ENCODE data around the gene AFF3. TPM values are rescaled to one million over a fixed set of nuclear protein-coding genes. Genes with fewer than 3 reads are reported as not detected.

AFF3 gene
- total RNA-seq, 3 donors from 2014 or later = 4.2 to 56.6 (median 5.2) TPM

DNA sequence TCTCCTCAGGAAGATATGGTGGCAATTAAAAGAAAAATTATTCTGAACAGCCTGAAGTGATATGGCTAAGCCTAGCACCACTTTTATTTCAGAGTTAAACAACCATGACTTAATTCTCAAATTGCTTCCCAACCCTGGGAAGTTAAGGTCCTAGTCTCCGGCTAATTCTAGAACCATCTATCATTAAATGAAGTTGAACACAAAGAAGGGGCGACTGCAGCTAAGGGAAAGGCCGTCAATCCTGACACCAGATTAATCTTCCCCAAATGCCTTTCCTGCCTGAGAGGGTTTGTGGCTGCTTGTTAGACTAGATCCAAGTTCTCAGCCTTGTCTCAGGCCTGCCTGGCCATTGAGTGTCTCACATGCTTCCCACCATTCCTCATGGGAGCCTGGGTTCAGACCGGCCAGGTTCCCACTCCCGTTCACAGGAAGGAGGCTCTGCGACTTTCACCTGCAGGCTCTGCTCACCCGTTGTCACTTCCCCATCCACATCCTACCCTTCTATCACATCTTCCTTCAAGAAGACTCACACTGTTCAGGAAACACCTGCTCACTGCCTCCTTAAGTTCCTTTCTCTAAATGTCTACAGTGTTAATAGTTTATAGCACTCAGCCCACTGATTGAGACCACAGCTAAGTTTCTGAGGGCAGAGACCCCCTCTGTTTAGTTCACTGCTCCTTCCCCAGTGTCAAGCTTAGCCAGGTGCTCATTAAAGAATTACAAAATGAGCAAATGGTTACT lies 369.6 kb downstream of the AFF3 start:
- no peak for ATAC-seq
- intact Hi-C loops (cut with DNase I, micrococcal nuclease) = no loop called here
- H3K4me3 ChIP-seq = no peak overlapping the region
- no peaks in the 10 kb centered on the region for H3K9me3 ChIP-seq
- DNase-seq = no peak
- TF ChIP-seq, protein P1, sequence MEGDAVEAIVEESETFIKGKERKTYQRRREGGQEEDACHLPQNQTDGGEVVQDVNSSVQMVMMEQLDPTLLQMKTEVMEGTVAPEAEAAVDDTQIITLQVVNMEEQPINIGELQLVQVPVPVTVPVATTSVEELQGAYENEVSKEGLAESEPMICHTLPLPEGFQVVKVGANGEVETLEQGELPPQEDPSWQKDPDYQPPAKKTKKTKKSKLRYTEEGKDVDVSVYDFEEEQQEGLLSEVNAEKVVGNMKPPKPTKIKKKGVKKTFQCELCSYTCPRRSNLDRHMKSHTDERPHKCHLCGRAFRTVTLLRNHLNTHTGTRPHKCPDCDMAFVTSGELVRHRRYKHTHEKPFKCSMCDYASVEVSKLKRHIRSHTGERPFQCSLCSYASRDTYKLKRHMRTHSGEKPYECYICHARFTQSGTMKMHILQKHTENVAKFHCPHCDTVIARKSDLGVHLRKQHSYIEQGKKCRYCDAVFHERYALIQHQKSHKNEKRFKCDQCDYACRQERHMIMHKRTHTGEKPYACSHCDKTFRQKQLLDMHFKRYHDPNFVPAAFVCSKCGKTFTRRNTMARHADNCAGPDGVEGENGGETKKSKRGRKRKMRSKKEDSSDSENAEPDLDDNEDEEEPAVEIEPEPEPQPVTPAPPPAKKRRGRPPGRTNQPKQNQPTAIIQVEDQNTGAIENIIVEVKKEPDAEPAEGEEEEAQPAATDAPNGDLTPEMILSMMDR (IDR thresholded peaks at IDR 0.05) = no peak
- no peaks in the 10 kb centered on the region for H3K4me1 ChIP-seq (ENCODE audit: low read depth)
- H3K36me3 ChIP-seq (ENCODE audit: low read depth) = no peaks in the 10 kb centered on the region

DNA sequence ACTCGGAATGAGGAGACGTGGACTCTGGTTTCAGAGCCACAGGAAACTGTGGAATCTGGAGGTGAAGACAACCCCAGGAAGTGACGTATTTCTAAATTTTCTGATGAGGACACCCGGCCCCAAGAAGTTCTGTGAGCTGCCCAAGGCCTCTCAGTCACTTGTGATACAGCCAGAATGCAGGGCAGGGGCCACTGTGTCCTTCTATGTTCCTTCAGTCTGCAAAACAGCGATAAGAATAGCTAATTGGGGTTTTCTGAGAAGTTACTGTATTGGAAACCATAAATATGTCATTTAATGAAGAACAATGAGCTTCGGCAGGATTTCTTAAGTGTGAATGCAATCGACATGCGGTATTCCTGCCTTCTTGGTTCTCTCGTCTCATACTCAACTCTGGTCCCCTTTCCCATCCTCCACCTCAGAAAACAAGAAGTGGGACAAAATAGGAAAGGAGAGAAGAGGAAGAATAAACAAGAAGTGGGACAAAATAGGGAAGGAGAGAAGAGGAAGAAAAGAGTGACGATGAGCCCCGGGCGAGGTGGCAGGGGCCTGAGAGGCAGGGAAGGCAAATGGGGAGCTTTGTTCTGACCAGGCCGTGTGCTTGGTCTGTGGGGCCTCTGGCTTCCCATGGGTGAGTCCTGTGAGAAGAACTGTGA lies 370.6 kb downstream of the AFF3 start:
- intact Hi-C loops (cut with DNase I, micrococcal nuclease) = no loop called here
- TF ChIP-seq, protein P1 (IDR thresholded peaks at IDR 0.05) = no peak
- DNase-seq = no peak
- peak; percentile 27 for ATAC-seq
- Histone ChIP-seq H3K36me3 (ENCODE audit: low read depth) (no peaks in the 10 kb centered on the region), H3K4me3 (no peak overlapping the region), H3K9me3 (no peaks in the 10 kb centered on the region), H3K4me1 (ENCODE audit: low read depth) (no peaks in the 10 kb centered on the region)

DNA sequence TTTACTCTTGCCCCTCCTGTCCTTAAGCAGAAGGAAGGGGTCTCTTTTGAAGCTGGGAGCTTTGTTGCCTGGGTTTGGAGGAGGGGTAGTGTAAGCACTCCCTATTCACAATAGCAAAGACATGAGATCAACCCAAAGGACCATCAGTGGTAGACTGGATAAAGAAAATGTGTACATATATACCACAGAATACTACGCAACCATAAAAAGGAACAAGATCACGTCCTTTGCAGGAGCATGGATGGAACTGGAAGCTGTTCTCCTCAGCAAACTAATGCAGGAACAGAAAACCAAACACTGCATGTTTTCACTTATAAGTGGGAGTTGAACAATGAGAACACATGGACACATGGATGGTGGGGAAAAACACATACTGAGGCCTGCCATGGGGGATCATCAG lies 371.5 kb downstream of the AFF3 start:
- Histone ChIP-seq H3K36me3 (ENCODE audit: low read depth) (no peaks in the 10 kb centered on the region), H3K9me3 (no peaks in the 10 kb centered on the region), H3K4me1 (ENCODE audit: low read depth) (no peaks in the 10 kb centered on the region), H3K4me3 (no peak overlapping the region)
- DNase-seq = no peak
- TF ChIP-seq, protein P1 (IDR thresholded peaks at IDR 0.05) = no peak
- ATAC-seq = no peak
- intact Hi-C loops (cut with DNase I, micrococcal nuclease) = no loop called here

DNA sequence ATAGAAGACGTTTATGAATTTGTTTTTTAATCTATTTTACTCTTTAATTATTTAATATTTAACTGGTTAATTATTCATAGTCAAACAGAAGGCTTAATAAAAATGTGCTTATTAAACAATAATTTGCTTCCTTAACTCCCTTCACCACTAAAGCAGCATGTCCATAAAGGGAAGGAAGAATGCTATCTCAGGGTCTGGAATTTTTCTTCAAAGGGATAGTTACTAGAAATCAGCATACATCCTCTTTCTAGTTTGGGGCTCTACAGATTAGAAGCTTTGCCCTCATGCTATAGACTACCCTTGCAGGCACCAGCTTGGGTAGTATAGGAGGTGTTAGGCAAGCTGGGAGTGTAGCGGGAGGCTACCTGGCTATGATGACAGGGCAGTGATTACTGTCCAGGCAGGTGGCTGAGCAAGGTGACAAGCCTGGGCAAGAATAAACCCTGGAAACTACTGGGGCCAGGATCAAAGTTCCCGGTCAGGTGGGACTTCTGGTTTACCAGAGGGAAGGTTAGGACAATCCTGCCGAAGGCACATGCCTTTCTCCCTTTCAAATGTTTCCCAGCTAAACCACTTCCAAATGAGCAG lies 376.6 kb downstream of the AFF3 start:
- no peaks in the 10 kb centered on the region for H3K9me3 ChIP-seq
- H3K4me3 ChIP-seq = no peak overlapping the region
- H3K36me3 ChIP-seq (ENCODE audit: low read depth) = no peaks in the 10 kb centered on the region
- DNase-seq (no peak), ATAC-seq (no peak)
- TF ChIP-seq, protein P1 (IDR thresholded peaks at IDR 0.05) = no peak
- no peaks in the 10 kb centered on the region for H3K4me1 ChIP-seq (ENCODE audit: low read depth)
- intact Hi-C loops (cut with DNase I, micrococcal nuclease) = no loop called here

DNA sequence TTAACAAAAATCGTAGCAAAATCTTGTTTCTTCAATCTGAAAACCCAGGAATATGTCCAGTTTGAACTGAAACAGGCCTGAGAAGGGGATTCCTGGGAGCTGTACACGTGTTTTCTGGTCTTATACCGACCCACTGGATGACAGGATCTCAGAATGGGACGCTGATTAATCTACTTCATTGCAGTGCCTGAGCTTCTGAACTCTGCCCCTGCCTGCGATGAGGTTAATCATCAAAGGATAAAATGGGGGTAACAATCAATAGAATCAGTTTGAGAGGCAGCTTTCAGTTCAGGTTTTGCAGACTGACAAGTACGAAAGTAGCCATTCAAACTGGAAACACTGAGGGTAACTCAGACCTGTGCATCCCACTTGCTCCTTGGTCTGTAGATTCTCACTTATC lies 378.6 kb downstream of the AFF3 start:
- Histone ChIP-seq H3K4me3 (no peak overlapping the region), H3K9me3 (no peaks in the 10 kb centered on the region), H3K4me1 (ENCODE audit: low read depth) (no peaks in the 10 kb centered on the region), H3K36me3 (ENCODE audit: low read depth) (no peaks in the 10 kb centered on the region)
- TF ChIP-seq, protein P1 (IDR thresholded peaks at IDR 0.05) = no peak
- ATAC-seq (no peak), DNase-seq (no peak)
- intact Hi-C loops (cut with DNase I, micrococcal nuclease) = no loop called here
